ENCODE measurements around the gene LMF1.

GRCh38 chr16:1010251-1010650 lies 39.5 kb upstream of the LMF1 start:
- no peak for TF ChIP-seq CTCF (IDR thresholded peaks at IDR 0.05)
- TF ChIP-seq EZH2 (IDR thresholded peaks at IDR 0.05; ENCODE audit: borderline replicate concordance, insufficient read depth, low read depth, low read length, poor library complexity, severe bottlenecking), result no peak

All from B cell (primary cell).